Right atrium auricular region (tissue), 2 donors: Measurements from ENCODE around the gene RBM33. TPM values are rescaled to one million over a fixed set of nuclear protein-coding genes. Genes with fewer than 3 reads are reported as not detected.

Experiments used
- DNase-seq: peaks from one replicate; pipeline ENCODE4 v3.0.0-alpha.2; 2019; ENCODE audit warnings: low spot score
- H3K27ac ChIP-seq, 2 donors: fragments of 200-600 bp; sonication (generic); 1 replicate in 1 of 2; 2 replicates in 1 of 2; pipeline ENCODE4 v1.5.1; 2016 to 2019
- H3K27me3 ChIP-seq, 2 donors: fragments of 200-600 bp; sonication (generic); one replicate each; pipeline versions ENCODE4 v1.5.1 to v1.6.0; 2017 to 2019
- H3K36me3 ChIP-seq: fragments of 200-600 bp; sonication (generic); one replicate; pipeline ENCODE4 v1.5.1; 2016
- H3K4me1 ChIP-seq, 2 donors: fragments of 200-600 bp; sonication (generic); one replicate each; pipeline versions ENCODE4 v1.5.1 to v1.6.0; 2017 to 2019
- H3K4me3 ChIP-seq, 2 donors: fragments of 200-600 bp; sonication (generic); 1 replicate in 1 of 2; 2 replicates in 1 of 2; pipeline ENCODE4 v1.5.1; 2017 to 2019; ENCODE audit warnings: mild to moderate bottlenecking in 1 of 2, moderate library complexity in 1 of 2
- H3K9me3 ChIP-seq, 2 donors: fragments of 200-600 bp; sonication (generic); one replicate each; pipeline ENCODE4 v1.5.1; 2019
- total RNA-seq, 2 donors: library from RNA; depleted of rRNA; stranded (reverse); fragments of >200 nt; gene quantifications; one replicate each; pipeline ENCODE4 v1.1.0, GENCODE V29; 2016
- TF ChIP-seq, protein P1 (sequence below), 2 donors: fragments of 200-600 bp; sonication (generic); IDR thresholded peaks; one replicate each; pipeline ENCODE4 v1.5.1; 2019; ENCODE audit warnings: antibody characterized with exemption in 2 of 2

Gene RBM33
- total RNA-seq, 2 donors from 2014 or later: 15.4 to 21.0 TPM

DNA sequence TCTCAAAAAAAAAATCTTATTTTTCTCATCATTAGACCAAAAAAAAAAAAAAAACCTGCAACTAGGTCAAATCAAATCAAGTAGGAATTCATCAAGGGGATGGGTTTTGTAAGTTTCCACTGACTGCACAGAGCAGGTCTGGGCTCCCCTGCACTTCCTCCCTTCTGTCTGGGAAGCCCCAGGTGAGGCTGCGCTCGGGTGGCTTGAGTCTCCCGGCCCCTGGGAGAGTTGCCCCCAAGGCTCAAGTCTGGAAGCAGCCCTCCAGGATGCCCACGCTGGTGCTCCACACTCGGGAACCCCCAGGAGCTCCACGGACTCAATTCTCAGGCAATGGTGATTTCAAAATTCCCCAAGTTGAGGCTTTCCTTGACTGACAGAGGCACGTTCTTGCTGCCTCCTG lies 41.7 kb upstream of the RBM33 start:
- TF ChIP-seq, protein P1, sequence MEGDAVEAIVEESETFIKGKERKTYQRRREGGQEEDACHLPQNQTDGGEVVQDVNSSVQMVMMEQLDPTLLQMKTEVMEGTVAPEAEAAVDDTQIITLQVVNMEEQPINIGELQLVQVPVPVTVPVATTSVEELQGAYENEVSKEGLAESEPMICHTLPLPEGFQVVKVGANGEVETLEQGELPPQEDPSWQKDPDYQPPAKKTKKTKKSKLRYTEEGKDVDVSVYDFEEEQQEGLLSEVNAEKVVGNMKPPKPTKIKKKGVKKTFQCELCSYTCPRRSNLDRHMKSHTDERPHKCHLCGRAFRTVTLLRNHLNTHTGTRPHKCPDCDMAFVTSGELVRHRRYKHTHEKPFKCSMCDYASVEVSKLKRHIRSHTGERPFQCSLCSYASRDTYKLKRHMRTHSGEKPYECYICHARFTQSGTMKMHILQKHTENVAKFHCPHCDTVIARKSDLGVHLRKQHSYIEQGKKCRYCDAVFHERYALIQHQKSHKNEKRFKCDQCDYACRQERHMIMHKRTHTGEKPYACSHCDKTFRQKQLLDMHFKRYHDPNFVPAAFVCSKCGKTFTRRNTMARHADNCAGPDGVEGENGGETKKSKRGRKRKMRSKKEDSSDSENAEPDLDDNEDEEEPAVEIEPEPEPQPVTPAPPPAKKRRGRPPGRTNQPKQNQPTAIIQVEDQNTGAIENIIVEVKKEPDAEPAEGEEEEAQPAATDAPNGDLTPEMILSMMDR (IDR thresholded peaks at IDR 0.05): no peak
- Histone ChIP-seq H3K4me1 (no peaks in the 10 kb centered on the region), H3K27ac (no peak overlapping the region), H3K4me3 (no peak overlapping the region), H3K27me3 (no peaks in the 10 kb centered on the region), H3K36me3 (no peaks in the 10 kb centered on the region), H3K9me3 (no peaks in the 10 kb centered on the region)
- peak; percentile 50 for DNase-seq

DNA sequence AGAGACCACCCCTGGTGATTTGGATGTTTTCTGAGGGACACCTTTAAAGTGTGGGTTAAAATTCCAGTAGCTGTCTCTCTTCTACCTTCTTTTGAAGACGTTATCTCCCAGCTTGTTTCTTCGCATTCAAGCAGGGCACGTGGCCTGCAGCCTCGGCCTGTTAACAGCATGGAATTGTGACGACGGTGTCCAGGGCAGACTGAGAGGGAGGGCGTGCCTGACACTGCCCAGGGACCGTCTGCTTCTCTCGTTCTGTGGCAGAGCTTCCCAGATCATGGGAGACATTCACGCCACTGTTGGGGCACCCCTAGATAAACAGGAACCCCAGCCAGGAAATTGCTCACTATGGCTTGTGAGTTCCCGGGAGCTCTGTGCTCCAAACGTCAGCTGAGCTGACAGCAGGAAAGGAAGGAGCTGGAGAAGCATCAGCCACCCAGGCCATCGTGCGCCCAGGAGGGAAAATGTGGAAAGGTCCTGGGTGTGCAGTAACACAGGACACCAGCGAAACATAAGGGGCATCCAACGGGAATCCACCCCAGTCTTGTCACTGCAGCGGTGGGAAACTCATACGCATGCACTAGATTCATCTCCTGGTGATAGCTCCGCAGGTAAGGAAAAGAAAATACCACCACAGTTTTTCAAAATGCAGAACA lies 41.1 kb upstream of the RBM33 start:
- TF ChIP-seq, protein P1 (IDR thresholded peaks at IDR 0.05): no peak
- no peaks in the 10 kb centered on the region for H3K27me3 ChIP-seq
- DNase-seq: peak; percentile 49
- no peaks in the 10 kb centered on the region for H3K9me3 ChIP-seq
- H3K4me3 ChIP-seq: no peak overlapping the region
- no peak overlapping the region for H3K27ac ChIP-seq
- no peaks in the 10 kb centered on the region for H3K36me3 ChIP-seq
- no peaks in the 10 kb centered on the region for H3K4me1 ChIP-seq

GRCh38 chr7:155603858-155604503 lies 40.5 kb upstream of the RBM33 start:
- Histone ChIP-seq H3K4me1 (no peaks in the 10 kb centered on the region), H3K4me3 (no peak overlapping the region), H3K9me3 (no peaks in the 10 kb centered on the region), H3K36me3 (no peaks in the 10 kb centered on the region), H3K27ac (no peak overlapping the region), H3K27me3 (no peaks in the 10 kb centered on the region)
- peak; percentile 42 for DNase-seq
- TF ChIP-seq, protein P1 (IDR thresholded peaks at IDR 0.05): no peak

- TF ChIP-seq, protein P1 (IDR thresholded peaks at IDR 0.05): no peak
- peak; percentile 18 for DNase-seq
- H3K4me1 ChIP-seq: no peaks in the 10 kb centered on the region
- H3K36me3 ChIP-seq: no peaks in the 10 kb centered on the region
- H3K27ac ChIP-seq: no peak overlapping the region
- no peaks in the 10 kb centered on the region for H3K9me3 ChIP-seq
- no peak overlapping the region for H3K4me3 ChIP-seq
- no peaks in the 10 kb centered on the region for H3K27me3 ChIP-seq
Measured at GRCh38 chr7:155604504-155604997, 39.9 kb upstream of the RBM33 start.

GRCh38 chr7:155609185-155609584 lies 35.3 kb upstream of the RBM33 start:
- H3K27ac ChIP-seq: no peak overlapping the region
- no peaks in the 10 kb centered on the region for H3K4me1 ChIP-seq
- H3K4me3 ChIP-seq: no peak overlapping the region
- no peaks in the 10 kb centered on the region for H3K36me3 ChIP-seq
- H3K9me3 ChIP-seq: no peaks in the 10 kb centered on the region
- TF ChIP-seq, protein P1 (IDR thresholded peaks at IDR 0.05): no peak
- no peak for DNase-seq
- no peaks in the 10 kb centered on the region for H3K27me3 ChIP-seq
